ENCODE measurements around the gene SSTR4. TPM values are rescaled to one million over a fixed set of nuclear protein-coding genes. Genes with fewer than 3 reads are reported as not detected.

Gene SSTR4
- total and polyA plus RNA-seq, 8 donors = 0.07 TPM; not detected in 7

GRCh38 chr20:23068283-23068682, 33.2 kb downstream of the SSTR4 start:
- no peak for DNase-seq
- H3K4me1 ChIP-seq = no peaks in the 10 kb centered on the region
- no peak overlapping the region for H3K27ac ChIP-seq
- H3K27me3 ChIP-seq = no peaks in the 10 kb centered on the region
- TF ChIP-seq CTCF (IDR thresholded peaks at IDR 0.05) = no peak
- H3K36me3 ChIP-seq = no peaks in the 10 kb centered on the region
- FAIRE-seq = no peak
- no peak for ATAC-seq
- no peak overlapping the region for H3K4me3 ChIP-seq
- WGBS, 2 donors = 83 to 100% methylated on average over 1 of the region's 1 CpG
- intact Hi-C loops (cut with DNase I) = no loop called here
- H3K9me3 ChIP-seq = no peaks in the 10 kb centered on the region

GRCh38 chr20:23069108-23069507, 34.0 kb downstream of the SSTR4 start:
- H3K36me3 ChIP-seq = no peaks in the 10 kb centered on the region
- 60 to 76% methylated on average over 2 of the region's 2 CpGs for WGBS, 2 donors
- DNase-seq (no peak), ATAC-seq (no peak), FAIRE-seq (no peak)
- H3K27me3 ChIP-seq = no peaks in the 10 kb centered on the region
- H3K4me1 ChIP-seq = no peaks in the 10 kb centered on the region
- H3K27ac ChIP-seq = no peak overlapping the region
- H3K9me3 ChIP-seq = no peaks in the 10 kb centered on the region
- no peak for TF ChIP-seq CTCF (IDR thresholded peaks at IDR 0.05)
- intact Hi-C loops (cut with DNase I) = no loop called here
- no peak overlapping the region for H3K4me3 ChIP-seq

GRCh38 chr20:23071398-23071797, 36.3 kb downstream of the SSTR4 start:
- TF ChIP-seq CTCF (IDR thresholded peaks at IDR 0.05) = no peak
- no peak for ATAC-seq
- Histone ChIP-seq H3K27me3 (no peaks in the 10 kb centered on the region), H3K27ac (no peak overlapping the region), H3K36me3 (no peaks in the 10 kb centered on the region), H3K9me3 (no peaks in the 10 kb centered on the region), H3K4me1 (no peaks in the 10 kb centered on the region), H3K4me3 (no peak overlapping the region)
- intact Hi-C loops (cut with DNase I) = loop anchor here in 1 of 3 donors (10.0 kb wide), 1 partner anchor 63 kb away; no protein-coding TSS in a partner anchor
- no peak for DNase-seq
- WGBS, 2 donors = 59 to 74% methylated on average over 3 of the region's 3 CpGs
- no peak for FAIRE-seq

GRCh38 chr20:23071996-23072395, 36.9 kb downstream of the SSTR4 start:
- ATAC-seq (no peak), DNase-seq (no peak), FAIRE-seq (no peak)
- H3K4me3 ChIP-seq = no peak overlapping the region
- H3K4me1 ChIP-seq = no peaks in the 10 kb centered on the region
- no peaks in the 10 kb centered on the region for H3K27me3 ChIP-seq
- H3K9me3 ChIP-seq = no peaks in the 10 kb centered on the region
- H3K27ac ChIP-seq = no peak overlapping the region
- no peak for TF ChIP-seq CTCF (IDR thresholded peaks at IDR 0.05)
- 41 to 45% methylated on average over 4 of the region's 4 CpGs for WGBS, 2 donors
- H3K36me3 ChIP-seq = no peaks in the 10 kb centered on the region
- intact Hi-C loops (cut with DNase I) = loop anchor here in 1 of 3 donors (10.0 kb wide), 1 partner anchor 63 kb away; no protein-coding TSS in a partner anchor

GRCh38 chr20:23072892-23073586, 37.9 kb downstream of the SSTR4 start:
- WGBS, 2 donors = 47 to 48% methylated on average over 11 of the region's 11 CpGs
- no peak for TF ChIP-seq CTCF (IDR thresholded peaks at IDR 0.05)
- FAIRE-seq (no peak), ATAC-seq (no peak), DNase-seq (no peak)
- no peaks in the 10 kb centered on the region for H3K4me1 ChIP-seq
- H3K27ac ChIP-seq = no peak overlapping the region
- no peaks in the 10 kb centered on the region for H3K9me3 ChIP-seq
- no peaks in the 10 kb centered on the region for H3K36me3 ChIP-seq
- no peak overlapping the region for H3K4me3 ChIP-seq
- H3K27me3 ChIP-seq = no peaks in the 10 kb centered on the region
- intact Hi-C loops (cut with DNase I) = loop anchor here in 1 of 3 donors (10.0 kb wide), 1 partner anchor 62 kb away; no protein-coding TSS in a partner anchor
